Stimulated activated CD8-positive, alpha-beta memory T cell treated with anti-CD3 and anti-CD28 coated beads, Interleukin-4, amount 100 ng/mL, for 4 hours (primary cell): Measurements from ENCODE around the gene MFAP2.

Experiments used
- DNase-seq, 2 donors: peaks; one replicate each; pipeline ENCODE4 v3.0.0-alpha.2; 2020; ENCODE audit warnings: low read depth in 2 of 2, low spot score in 1 of 2

MFAP2 gene

DNA sequence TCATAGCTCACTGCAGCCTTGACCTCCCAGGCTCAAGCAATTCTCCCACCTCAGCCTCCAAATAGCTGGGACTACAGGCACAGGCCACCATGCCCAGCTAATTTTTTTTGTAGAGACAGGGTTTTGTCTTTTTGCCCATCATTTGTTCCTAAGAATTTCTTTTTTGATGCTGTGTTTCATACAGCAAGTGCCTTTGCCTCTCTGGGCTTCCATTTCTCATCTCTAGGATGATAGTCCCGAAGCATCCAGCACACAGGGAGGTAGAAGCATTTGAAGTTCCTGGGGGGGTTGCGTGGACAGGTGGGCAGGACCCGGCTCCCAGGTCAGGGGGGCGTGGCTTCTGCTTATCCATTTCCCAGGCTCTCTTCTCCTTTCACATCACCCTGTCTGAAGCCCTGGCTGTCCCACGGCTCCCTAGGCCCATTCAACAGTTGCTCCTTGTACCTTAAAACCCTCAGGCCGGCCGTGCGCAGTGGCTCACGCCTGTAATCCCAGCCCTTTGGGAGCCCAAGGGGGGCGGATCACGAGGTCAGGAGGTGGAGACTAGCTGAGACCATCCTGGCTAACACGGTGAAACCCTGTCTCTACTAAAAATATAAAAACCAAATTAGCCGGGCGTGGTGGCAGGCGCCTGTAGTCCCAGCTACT lies 27.9 kb upstream of the MFAP2 start:
- no peak for DNase-seq

- no peak for DNase-seq
Observed at GRCh38 chr1:17007121-17007520, 26.7 kb upstream of the MFAP2 start.

GRCh38 chr1:17005365-17005740 lies 24.9 kb upstream of the MFAP2 start:
- no peak for DNase-seq

DNA sequence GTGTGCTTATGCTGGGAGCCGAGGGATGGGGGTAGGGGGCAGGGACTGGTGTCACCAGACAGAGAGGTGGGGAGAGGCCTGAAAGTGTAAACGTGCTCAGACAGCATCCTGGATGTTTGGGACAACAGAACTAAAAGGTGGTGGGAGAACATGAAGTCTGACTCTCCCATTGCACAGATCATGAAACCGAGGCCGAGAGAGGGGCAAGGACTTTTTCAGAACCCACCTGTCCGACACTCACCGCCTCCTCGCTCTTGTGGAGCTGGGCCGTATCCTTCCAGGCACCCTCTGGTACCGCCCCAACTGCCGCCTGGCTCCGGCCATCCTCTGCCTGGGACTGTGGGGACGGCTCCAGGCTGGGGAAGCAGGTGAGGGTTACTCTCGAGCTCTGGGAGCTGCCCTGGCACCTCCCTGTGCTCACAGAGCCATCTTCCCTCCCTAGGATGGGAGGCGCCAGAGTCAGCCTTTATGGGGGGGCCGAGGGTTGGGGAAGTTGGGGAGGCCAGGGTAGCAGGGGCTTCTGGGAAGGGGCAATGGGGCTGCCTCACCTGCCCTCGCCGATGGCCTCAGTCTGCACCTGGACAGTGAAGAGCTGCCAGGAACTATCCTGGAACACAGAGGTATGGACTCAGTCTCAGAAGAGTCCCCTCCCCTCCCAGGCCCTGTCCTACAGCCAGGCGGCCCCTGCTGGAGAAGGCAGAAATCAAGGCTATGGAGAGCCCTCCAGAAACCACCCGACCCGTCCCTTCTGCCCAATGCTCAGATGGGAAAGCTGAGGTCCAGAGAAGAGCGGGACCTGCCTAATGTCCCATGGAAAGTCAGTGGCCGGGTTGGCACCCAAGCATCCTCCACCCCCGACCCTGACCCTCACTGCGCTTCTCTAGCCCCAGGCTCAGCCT lies 24.3 kb upstream of the MFAP2 start:
- no peak for DNase-seq

DNA sequence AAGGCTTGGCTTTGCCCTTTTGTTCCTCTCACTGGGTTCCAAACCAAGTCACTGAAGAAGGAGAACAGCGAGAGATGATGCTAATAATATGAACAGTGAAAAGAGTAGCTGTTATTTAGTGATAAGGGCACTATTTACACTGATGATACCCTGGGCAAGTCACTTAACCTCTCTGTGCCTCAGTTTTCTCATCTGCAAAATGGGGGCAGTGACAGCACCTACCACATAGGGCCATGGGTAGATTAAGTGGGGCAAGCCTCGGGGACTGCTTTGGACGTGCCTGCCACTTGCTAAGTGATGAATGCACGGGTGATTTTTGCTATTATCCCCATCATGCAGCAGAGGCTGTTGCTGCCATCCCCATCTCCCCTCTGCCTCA lies 22.1 kb upstream of the MFAP2 start:
- no peak for DNase-seq

DNA sequence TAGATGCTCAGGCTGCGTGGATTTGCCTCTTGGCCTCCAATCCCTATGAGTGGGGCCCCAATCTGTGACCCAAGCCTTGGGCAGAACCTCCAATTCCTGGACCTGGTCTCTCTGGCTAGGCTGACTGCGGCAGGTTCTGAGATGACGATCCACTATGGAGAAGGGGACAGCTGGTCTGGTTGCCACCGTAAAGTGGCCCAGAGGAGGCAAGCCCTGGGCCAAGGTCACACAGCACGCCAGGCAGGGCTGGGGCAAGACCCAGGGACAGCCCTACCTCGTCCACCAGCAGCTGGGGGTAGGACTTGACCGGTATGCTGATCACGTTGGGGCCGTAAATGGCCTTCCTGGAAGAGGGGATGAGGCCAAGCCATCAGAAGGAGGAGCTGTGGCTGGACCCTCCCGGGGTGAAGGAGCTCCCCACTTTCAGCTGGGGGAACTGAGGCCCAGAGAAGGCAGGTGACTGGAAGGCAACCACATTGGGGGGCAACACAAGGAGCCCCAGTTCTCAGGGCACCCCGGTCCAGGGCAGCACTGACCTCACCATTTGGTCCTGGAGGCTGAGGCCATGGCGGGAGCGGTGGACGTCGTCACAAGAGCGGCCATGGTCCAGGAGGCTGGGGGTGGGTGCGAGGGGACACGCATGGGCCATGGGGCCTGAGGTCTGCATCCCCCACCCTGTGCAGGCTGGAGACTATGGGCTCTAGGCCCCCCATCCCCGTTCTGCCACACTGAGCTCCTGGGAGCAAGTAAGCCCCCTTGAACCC lies 21.5 kb upstream of the MFAP2 start:
- DNase-seq, result no peak

- no peak for DNase-seq
Observed at GRCh38 chr1:16999863-17000262, 19.4 kb upstream of the MFAP2 start.

GRCh38 chr1:16998589-16998988 lies 18.2 kb upstream of the MFAP2 start:
- no peak for DNase-seq

- no peak for DNase-seq
Observed at GRCh38 chr1:16996845-16997244, 16.4 kb upstream of the MFAP2 start.

- no peak for DNase-seq
Observed at GRCh38 chr1:16993521-16994038, 13.2 kb upstream of the MFAP2 start.

DNA sequence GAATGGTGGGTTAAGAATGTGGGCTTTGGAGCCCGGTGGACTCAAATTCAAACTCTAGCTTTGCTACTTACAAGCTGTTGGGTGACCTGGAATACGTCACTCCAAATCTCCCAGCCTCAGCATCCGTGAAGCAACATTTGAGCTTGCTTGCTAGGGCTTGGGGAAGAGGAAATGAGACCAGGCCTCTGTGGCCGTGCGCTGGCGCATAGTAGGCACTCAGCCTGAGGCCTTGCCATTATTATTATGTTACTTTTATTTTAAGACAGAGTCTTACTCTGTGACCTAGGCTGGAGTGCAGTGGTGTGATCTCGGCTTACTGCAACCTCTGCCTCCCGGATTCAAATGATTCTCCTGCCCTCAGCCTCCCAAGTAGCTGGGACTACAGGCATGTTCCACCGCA lies 12.3 kb upstream of the MFAP2 start:
- no peak for DNase-seq

DNA sequence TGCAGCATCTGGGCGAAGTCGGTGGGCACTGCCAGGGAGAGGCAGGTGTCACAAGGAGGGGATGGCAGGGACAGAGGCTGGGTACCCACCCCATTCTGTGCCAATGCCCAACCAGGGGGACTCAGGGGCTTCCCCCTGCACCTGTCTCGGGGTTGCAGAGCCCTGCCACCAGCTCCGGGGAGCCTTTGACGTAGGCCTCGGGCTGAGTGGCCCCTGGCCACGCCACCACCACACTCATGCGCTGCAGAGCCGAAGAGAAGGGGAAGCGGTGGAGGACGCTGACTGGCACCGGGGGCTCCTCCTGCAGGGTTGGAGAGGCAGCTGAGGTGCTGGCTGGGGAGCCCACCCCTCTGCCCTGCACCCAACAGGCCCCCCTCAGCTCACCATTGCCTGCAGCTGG lies 11.7 kb upstream of the MFAP2 start:
- no peak for DNase-seq

DNA sequence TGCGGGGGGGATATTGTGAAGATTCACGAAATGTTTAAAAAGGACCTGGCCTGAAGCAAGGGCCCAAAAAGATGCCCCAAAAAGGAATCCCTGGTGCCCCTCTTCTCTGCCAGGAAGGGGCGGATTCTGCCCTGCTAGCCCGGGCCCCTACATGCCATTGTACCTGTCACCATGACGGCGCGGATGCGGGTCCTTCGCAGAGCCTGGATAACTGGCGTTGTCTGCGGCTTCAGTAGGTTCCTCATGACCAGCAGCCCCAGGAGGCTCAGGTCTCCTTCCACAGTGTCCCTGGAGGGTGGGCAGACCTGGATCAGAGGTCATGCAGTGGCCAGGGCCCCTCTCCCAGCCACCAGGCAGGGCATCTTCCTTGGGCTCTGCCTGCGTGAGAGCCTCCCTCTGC lies 11.2 kb upstream of the MFAP2 start:
- no peak for DNase-seq

- no peak for DNase-seq
Observed at GRCh38 chr1:16989676-16990391, 9.4 kb upstream of the MFAP2 start.

DNA sequence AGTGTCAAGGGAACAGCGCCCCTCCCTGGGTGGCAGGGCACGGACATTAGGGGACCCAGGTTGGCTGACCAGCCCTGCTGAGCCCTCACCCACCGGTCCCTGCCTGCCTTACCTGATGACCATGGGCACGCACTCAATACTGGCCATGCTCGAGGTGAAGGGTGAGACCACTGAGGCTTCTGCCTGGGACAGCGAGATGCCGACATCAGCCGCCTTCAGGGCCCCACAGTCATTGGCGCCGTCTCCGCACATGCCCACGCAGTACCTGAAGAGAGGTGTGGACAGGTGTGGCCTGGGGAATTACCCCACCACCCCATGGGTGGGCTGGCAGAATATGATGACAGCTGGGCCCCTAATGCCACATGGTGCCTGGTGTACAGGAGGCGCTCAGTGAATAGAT lies 7.8 kb upstream of the MFAP2 start:
- no peak for DNase-seq

DNA sequence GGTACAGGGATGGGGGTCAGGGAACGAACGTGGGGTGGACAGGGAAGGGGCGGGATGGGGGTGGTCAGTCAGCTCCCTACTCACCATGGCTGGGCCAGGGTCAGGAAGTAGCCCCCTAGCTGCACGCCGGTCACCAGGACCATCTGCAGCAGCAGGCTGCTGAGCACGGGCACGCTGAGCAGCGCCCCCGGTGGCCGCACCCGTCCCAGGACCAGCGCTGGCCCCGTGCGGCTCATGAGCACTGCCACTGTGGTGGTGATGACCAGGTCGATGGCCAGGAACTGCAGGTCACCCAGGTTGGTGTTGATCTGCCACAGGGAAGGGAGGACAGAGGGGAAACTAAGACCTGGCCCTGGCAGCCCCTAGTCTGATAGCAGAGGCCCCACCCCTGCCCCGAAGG lies 6.5 kb upstream of the MFAP2 start:
- no peak for DNase-seq

GRCh38 chr1:16986560-16986959 lies 6.1 kb upstream of the MFAP2 start:
- DNase-seq, result no peak

- DNase-seq, result no peak
Observed at GRCh38 chr1:16986113-16986512, 5.7 kb upstream of the MFAP2 start.

DNA sequence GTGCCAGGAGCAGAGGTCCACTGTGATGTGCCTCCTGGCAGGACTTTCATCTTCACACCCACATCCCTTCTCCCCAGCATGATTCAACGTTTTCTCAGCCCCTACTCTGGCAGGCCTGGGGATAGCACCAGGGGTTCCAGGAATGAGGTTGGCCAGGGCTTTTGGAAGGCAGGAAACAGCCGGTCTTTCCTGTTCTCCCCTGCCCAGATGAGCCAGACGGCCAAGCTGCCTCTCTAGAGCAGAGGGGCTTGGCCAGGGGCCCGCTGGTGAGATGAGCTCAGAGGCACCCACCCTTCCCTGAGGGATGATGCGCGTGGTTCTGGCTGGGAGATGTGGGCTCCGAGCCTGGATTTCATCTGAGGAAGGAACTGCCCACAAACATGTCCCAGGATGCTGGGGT lies 4.3 kb upstream of the MFAP2 start:
- DNase-seq, result no peak

- no peak for DNase-seq
Observed at GRCh38 chr1:16983649-16984048, 3.2 kb upstream of the MFAP2 start.

- no peak for DNase-seq
Observed at GRCh38 chr1:16982902-16983301, 2.5 kb upstream of the MFAP2 start.
